NCI-H345 (cell line): ENCODE measurements around the gene WDR19.
"Not testable (repeated sequence)": the region's sequence is repeated elsewhere in the genome, so short reads cannot be mapped to it uniquely, and the experiment has no call there.

Experiments used
- DNase-seq: peaks from one replicate; lab custom pipeline; 2025; lab: John Stamatoyannopoulos, UW

Gene WDR19

GRCh38 chr4:39233114-39233513 is 50.8 kb downstream of the WDR19 start:
- DNase-seq: no peak

- no peak for DNase-seq
Measured at GRCh38 chr4:39233783-39234182, 51.5 kb downstream of the WDR19 start.

GRCh38 chr4:39235021-39235420 is 52.7 kb downstream of the WDR19 start:
- DNase-seq: no peak

- DNase-seq: no peak
Measured at GRCh38 chr4:39235696-39236095, 53.4 kb downstream of the WDR19 start.

- no peak for DNase-seq
Measured at GRCh38 chr4:39237179-39237578, 54.9 kb downstream of the WDR19 start.

GRCh38 chr4:39243462-39243861 is 61.1 kb downstream of the WDR19 start:
- DNase-seq: no peak

- no peak for DNase-seq
Measured at GRCh38 chr4:39255266-39255665, 72.9 kb downstream of the WDR19 start.

GRCh38 chr4:39255871-39256270 is 73.5 kb downstream of the WDR19 start:
- no peak for DNase-seq

- DNase-seq: no peak
Measured at GRCh38 chr4:39256436-39256835, 74.1 kb downstream of the WDR19 start.

- no peak for DNase-seq
Measured at GRCh38 chr4:39259571-39260330, 77.4 kb downstream of the WDR19 start.

GRCh38 chr4:39263895-39264294 is 81.6 kb downstream of the WDR19 start:
- DNase-seq: no peak

GRCh38 chr4:39274503-39274902 is 92.2 kb downstream of the WDR19 start:
- DNase-seq: no peak

GRCh38 chr4:39277661-39278060 is 95.3 kb downstream of the WDR19 start:
- DNase-seq: not testable (repeated sequence)

- DNase-seq: no peak
Measured at GRCh38 chr4:39278476-39278875, 96.1 kb downstream of the WDR19 start.

- no peak for DNase-seq
Measured at GRCh38 chr4:39279416-39279815, 97.1 kb downstream of the WDR19 start.

- DNase-seq: no peak
Measured at GRCh38 chr4:39280770-39281169, 98.4 kb downstream of the WDR19 start.

- DNase-seq: no peak
Measured at GRCh38 chr4:39285111-39285795, 102.9 kb downstream of the WDR19 start.

GRCh38 chr4:39285853-39286252 is 103.5 kb downstream of the WDR19 start:
- no peak for DNase-seq

GRCh38 chr4:39286263-39286662 is 103.9 kb downstream of the WDR19 start:
- DNase-seq: no peak

- no peak for DNase-seq
Measured at GRCh38 chr4:39287223-39287622, 104.9 kb downstream of the WDR19 start.

- no peak for DNase-seq
Measured at GRCh38 chr4:39291686-39292085, 109.4 kb downstream of the WDR19 start.

- DNase-seq: not testable (repeated sequence)
Measured at GRCh38 chr4:39292433-39292832, 110.1 kb downstream of the WDR19 start.

- no peak for DNase-seq
Measured at GRCh38 chr4:39295784-39296183, 113.5 kb downstream of the WDR19 start.

- DNase-seq: no peak
Measured at GRCh38 chr4:39302901-39303300, 120.6 kb downstream of the WDR19 start.
